Transverse colon (tissue), 4 donors: Measurements from ENCODE around the gene SP7. TPM values are rescaled to one million over a fixed set of nuclear protein-coding genes. Genes with fewer than 3 reads are reported as not detected.
A peak's percentile ranks its signal among the peaks of the same experiment; 100 is the strongest.

ENCODE experiments used
- DNase-seq: peaks from one replicate; pipeline ENCODE4 v3.0.0-alpha.2; 2019
- H3K27ac ChIP-seq, 4 donors: fragments of 200-600 bp; sonication (generic); 2 replicates each; pipeline ENCODE4 v1.5.1; 2016 to 2018; ENCODE audit warnings: inconsistent platforms in 4 of 4
- H3K27me3 ChIP-seq: fragments of 200-600 bp; sonication (generic); 2 replicates; pipeline ENCODE4 v1.5.1; 2017; ENCODE audit warnings: inconsistent platforms
- H3K36me3 ChIP-seq, 4 donors: fragments of 200-600 bp; sonication (generic); 2 replicates each; pipeline ENCODE4 v1.5.1; 2017 to 2019; ENCODE audit warnings: inconsistent platforms in 4 of 4
- H3K4me1 ChIP-seq, 4 donors: fragments of 200-600 bp; sonication (generic); 2 replicates each; pipeline ENCODE4 v1.5.1; 2017 to 2020; ENCODE audit warnings: inconsistent platforms in 4 of 4
- H3K4me3 ChIP-seq, 4 donors: fragments of 200-600 bp; sonication (generic); 1 replicate in 1 of 4; 2 replicates in 3 of 4; pipeline versions ENCODE4 v1.5.1 to v1.6.1; 2017 to 2019; ENCODE audit warnings: inconsistent platforms in 4 of 4
- H3K9me3 ChIP-seq, 2 donors: fragments of 200-600 bp; sonication (generic); 2 replicates each; pipeline ENCODE4 v1.5.1; 2017 to 2019; ENCODE audit warnings: inconsistent platforms in 2 of 2
- EP300 ChIP-seq: sonication (generic); formaldehyde crosslinking; IDR thresholded peaks from one replicate; pipeline ENCODE4 v1.6.1; 2017; ENCODE audit warnings: antibody characterized with exemption, low read depth
- POLR2A ChIP-seq: fragments of 450-650 bp; IDR thresholded peaks from one replicate; pipeline ENCODE4 v1.6.1; 2016; ENCODE audit warnings: antibody characterized with exemption, mild to moderate bottlenecking, moderate library complexity
- POLR2AphosphoS5 ChIP-seq, 3 donors: sonication (generic); formaldehyde crosslinking; IDR thresholded peaks; one replicate each; pipeline ENCODE4 v1.6.1; 2016; ENCODE audit warnings: antibody characterized with exemption in 3 of 3
- WGBS, 2 donors: methylation state at CpG; one replicate each; pipeline ENCODE4 v1.1.5; 2018; ENCODE audit warnings: low coverage in 1 of 2; 5-methylcytosine and 5-hydroxymethylcytosine counted together
- in situ Hi-C, 4 donors: fragments of 200-750 bp; cut with MboI; loops; one replicate each; pipeline versions ENCODE4 v1.15.0 to v1.15.1; 2017; ENCODE audit warnings: low sequenced_read_pairs in 3 of 4, low pct_ligation_motif_present in 1 of 4, low pct_unique_long_range_greater_than_20kb in 1 of 4
- intact Hi-C: fragments of 100-400 bp; cut with DNase I; formaldehyde crosslinking; loops from one replicate; pipeline ENCODE4 v1.15.1; 2023; ENCODE audit warnings: low total_unique reads
- total RNA-seq, 4 donors: library from RNA; depleted of rRNA; stranded (reverse); fragments of >200 nt; gene quantifications; one replicate each; pipeline ENCODE4 v1.1.0, GENCODE V29; 2016
- TF ChIP-seq, protein P1 (sequence below), 5 experiments: fragments of 200-600 bp in 3 of 5; fragments of 450-650 bp in 2 of 5; sonication (generic) in 3 of 5; IDR thresholded peaks; 1 replicate in 2 of 5; 2 replicates in 3 of 5; pipeline ENCODE4 v1.5.1; 2016 to 2017; ENCODE audit warnings: antibody characterized with exemption in 5 of 5, inconsistent platforms in 3 of 5, mild to moderate bottlenecking in 2 of 5, moderate library complexity in 1 of 5

SP7 gene
- total RNA-seq, 4 donors from 2014 or later, result not detected

DNA sequence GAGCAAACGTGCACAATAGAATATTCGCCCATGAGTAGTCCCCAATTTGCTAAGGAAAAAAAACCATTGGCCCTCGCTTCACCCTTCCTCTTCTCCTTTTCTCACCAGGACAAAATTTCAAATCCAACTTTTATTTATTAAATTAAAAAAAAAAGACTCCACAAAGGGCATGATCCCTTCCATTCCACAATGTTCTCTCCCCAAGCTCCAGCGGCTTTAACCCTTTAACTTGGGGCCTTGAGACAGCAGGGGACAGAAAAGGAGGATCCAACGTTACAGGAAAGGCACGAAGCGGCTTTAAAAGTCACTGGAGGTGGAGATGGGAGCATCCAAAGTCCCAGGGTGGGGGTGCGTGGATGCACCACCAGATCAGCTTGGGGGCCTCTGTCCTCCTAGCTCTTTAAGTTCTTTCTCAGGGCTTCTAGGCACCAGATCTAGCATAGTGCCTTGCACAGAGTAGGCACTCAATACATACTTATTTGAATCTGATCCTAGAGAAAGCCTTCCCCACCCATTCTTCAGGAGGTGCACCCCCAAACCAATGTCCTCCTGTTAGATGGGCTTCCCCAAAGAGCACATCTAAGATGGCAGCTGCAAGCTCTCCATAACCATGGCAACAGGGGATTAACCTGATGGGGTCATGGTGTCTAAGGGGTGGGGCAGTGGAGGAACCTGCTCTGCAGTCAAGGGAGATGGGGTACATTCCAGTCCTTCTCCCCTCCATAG is 9.5 kb downstream of the SP7 start:
- Histone ChIP-seq H3K4me3 (no peak overlapping the region), H3K4me1 (peaks cover 6 to 31% (median 17%) of the 10 kb centered on the region in 4 donors), H3K27me3 (peaks cover 30% of the 10 kb centered on the region), H3K36me3 (no peaks in the 10 kb centered on the region), H3K9me3 (no peaks in the 10 kb centered on the region), H3K27ac (no peak overlapping the region)
- no peak for DNase-seq
- intact Hi-C loops, result no loop called here
- TF ChIP-seq POLR2A (no peak), POLR2AphosphoS5 (IDR thresholded peaks at IDR 0.05) (no peak), EP300 (no peak)
- TF ChIP-seq, protein P1, sequence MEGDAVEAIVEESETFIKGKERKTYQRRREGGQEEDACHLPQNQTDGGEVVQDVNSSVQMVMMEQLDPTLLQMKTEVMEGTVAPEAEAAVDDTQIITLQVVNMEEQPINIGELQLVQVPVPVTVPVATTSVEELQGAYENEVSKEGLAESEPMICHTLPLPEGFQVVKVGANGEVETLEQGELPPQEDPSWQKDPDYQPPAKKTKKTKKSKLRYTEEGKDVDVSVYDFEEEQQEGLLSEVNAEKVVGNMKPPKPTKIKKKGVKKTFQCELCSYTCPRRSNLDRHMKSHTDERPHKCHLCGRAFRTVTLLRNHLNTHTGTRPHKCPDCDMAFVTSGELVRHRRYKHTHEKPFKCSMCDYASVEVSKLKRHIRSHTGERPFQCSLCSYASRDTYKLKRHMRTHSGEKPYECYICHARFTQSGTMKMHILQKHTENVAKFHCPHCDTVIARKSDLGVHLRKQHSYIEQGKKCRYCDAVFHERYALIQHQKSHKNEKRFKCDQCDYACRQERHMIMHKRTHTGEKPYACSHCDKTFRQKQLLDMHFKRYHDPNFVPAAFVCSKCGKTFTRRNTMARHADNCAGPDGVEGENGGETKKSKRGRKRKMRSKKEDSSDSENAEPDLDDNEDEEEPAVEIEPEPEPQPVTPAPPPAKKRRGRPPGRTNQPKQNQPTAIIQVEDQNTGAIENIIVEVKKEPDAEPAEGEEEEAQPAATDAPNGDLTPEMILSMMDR (IDR thresholded peaks at IDR 0.05), result no peak
- 67 to 75% methylated on average over 7 to 8 of the region's 8 CpGs for WGBS, 2 donors
- in situ Hi-C loops, result no loop called here

DNA sequence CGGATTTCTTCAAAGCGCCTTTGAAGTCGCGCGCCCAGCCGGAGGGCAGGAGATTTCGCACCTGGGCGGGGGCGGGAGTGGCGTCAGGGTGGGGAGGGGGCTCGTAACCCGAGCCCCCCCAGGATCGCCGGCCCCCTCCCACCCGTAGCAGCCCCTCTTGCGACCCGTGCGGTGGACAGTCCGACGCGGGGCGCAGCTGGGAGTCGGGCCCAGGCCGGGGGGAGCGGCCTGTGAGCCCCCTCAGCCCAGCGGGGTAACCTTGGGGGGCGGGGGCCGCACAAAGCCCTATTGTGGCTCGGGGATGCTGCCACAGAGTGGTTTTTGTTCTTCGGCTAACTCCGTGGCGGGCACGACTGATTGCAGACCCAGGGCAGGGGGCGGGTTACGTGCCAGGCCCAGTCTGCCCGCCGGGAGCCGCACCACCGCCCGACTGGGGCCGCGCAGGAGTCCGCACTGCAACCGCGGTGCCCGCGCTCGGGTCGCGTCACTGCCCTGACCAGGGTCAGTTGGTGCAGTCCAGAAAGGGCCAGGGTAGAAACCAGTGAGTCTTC is 10.6 kb downstream of the SP7 start:
- intact Hi-C loops, result loop anchor here (1.0 kb wide), 1 partner anchor 19 kb away; no protein-coding TSS in a partner anchor
- DNase-seq, result peak; percentile 35
- in situ Hi-C loops, result no loop called here

DNA sequence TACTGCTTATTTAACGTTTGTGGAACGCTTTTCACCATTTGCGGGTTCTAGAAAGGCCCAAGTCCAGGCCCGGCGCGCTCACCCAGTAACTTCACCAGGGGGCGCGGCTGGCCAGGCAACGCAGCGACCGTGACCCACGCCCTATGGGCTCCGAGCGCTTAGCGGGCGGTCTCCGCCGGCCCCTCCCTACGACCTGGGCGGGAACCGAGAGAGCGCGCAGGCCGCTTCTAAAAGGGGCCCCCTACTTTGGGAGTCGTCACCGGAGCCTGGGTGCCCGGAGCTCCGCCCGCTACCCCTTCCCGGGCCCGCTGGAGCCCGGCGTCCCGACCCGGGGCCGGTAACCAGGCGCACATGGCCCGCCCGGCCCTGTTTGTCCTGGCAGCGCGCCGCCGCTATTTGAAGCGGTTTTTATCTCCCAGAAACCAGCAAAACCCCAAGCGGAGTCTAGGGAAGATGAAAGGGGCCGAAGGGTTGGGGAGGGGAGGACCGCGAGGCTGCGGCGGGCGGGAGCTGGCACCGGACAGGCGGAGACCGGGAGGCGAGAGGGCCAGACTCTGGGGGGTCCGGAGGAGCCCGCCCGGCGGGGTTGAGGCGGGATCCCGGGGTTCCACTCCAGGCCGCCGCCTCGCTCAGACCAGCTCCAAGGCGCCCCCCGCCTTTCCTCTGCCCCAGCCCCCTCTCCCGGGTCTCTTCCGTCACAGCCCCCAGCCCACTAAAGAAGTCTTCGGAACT is 11.2 kb downstream of the SP7 start:
- Histone ChIP-seq H3K4me1 (peaks cover 7 to 42% (median 27%) of the 10 kb centered on the region in 4 donors), H3K27me3 (peaks cover 30% of the 10 kb centered on the region), H3K36me3 (no peaks in the 10 kb centered on the region), H3K9me3 (no peaks in the 10 kb centered on the region), H3K27ac (peak overlapping the region; percentile 87 to 90 (median 90)), H3K4me3 (peak overlapping the region; percentile 22 to 77 (median 55))
- peak; percentile 93 for DNase-seq
- TF ChIP-seq EP300 (no peak), POLR2A (peak; percentile 62), POLR2AphosphoS5 (IDR thresholded peaks at IDR 0.05) (peak in 2 of 3 donors; percentile 41 to 61)
- TF ChIP-seq, protein P1 (IDR thresholded peaks at IDR 0.05), result peak; percentile 72 to 91 (median 82)
- WGBS, 2 donors, result 1% methylated on average over 49 of the region's 69 CpGs; no CpG with 5 or more reads in 1 of the 2 donors
- intact Hi-C loops, result loop anchor here (1.0 kb wide), 1 partner anchor 19 kb away; no protein-coding TSS in a partner anchor
- in situ Hi-C loops, result no loop called here

More for the DNA sequence above, 10.6 kb downstream of the SP7 start:
- H3K36me3 ChIP-seq, result no peaks in the 10 kb centered on the region
- peaks cover 7 to 36% (median 21%) of the 10 kb centered on the region in 4 donors for H3K4me1 ChIP-seq
- H3K27ac ChIP-seq, result peak overlapping the region; percentile 87 to 90 (median 90)
- 1% methylated on average over 36 of the region's 50 CpGs; no CpG with 5 or more reads in 1 of the 2 donors for WGBS, 2 donors
- H3K9me3 ChIP-seq, result no peaks in the 10 kb centered on the region
- no peak for TF ChIP-seq EP300
- H3K4me3 ChIP-seq, result peak overlapping the region; percentile 22 to 77 (median 55)
- H3K27me3 ChIP-seq, result peaks cover 30% of the 10 kb centered on the region

DNA sequence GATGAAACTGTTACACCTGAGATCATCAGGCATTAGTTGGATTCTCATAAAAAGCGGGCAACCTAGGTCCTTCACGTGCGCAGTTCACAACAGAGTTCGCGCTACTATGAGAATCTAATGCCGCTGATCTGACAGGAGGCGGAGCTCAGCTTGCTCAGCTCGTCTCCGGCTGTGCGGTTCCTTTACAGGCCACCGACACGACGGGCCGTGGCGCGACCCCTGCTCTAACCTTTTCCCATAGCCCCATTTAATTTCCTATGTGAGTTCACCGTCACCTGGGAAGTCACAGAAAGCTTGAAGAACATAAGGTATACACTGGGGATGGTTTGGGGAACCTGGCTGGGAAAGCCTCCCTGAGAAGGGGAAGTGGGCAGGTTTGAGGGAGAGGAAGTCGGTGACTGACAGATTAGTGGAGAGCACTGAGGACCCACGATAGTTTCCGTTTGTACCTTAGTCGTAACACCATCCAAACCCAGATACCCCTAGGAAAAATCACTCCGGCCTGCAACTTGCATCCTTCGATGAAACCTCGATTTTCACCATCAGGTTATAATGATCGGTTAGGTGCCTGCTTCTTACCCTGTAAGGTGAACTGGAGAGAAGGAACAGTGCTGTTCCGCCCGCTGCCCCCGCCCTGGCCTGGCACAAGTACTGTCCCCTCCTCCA is 11.9 kb downstream of the SP7 start:
- intact Hi-C loops (no loop called here), in situ Hi-C loops (no loop called here)
- TF ChIP-seq POLR2A, result no peak
- Histone ChIP-seq H3K4me3 (peak overlapping the region; percentile 9 to 77 (median 55)), H3K4me1 (peaks cover 7 to 44% (median 28%) of the 10 kb centered on the region in 4 donors), H3K27ac (peak overlapping the region; percentile 87 to 90 (median 90)), H3K27me3 (peaks cover 30% of the 10 kb centered on the region), H3K36me3 (no peaks in the 10 kb centered on the region), H3K9me3 (no peaks in the 10 kb centered on the region)
- WGBS, 2 donors, result 49% methylated on average over 28 of the region's 28 CpGs; no CpG with 5 or more reads in 1 of the 2 donors
- DNase-seq, result peak; percentile 53
